GM10266 (cell line): ENCODE results near the gene ZNF709.
"Not testable (repeated sequence)": the region's sequence is repeated elsewhere in the genome, so short reads cannot be mapped to it uniquely, and the experiment has no call there.

Experiments used
- DNase-seq: peaks from one replicate; pipeline ENCODE4 v3.0.0; 2012; ENCODE audit errors: extremely low spot score
- TF ChIP-seq, protein P1 (sequence below): IDR thresholded peaks from 2 replicates; pipeline ENCODE4 v1.5.1; 2012; ENCODE audit warnings: mild to moderate bottlenecking, low read depth; ENCODE audit not compliant: control insufficient read depth, insufficient read depth; ENCODE audit errors: missing control alignments

The ZNF709 gene

DNA sequence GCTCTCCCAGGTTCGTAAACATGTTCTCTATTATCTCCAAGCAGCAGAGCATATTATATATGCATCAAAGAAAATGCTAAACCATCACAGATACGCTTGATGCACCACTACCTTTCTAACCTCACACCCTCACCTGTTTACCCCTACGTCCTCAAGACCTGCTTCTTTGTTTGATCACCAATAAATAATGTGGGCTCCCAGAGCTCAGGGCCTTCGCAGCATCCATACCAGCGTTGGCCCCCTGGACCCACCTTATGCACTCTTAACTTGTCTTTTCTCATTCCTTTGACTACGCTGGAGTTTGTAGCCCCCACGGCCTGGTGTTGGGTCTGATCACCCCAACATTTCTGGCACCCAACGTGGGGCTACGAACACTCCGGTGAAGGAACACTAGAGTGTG, 33.8 kb downstream of the ZNF709 start:
- DNase-seq: no peak
- TF ChIP-seq, protein P1, sequence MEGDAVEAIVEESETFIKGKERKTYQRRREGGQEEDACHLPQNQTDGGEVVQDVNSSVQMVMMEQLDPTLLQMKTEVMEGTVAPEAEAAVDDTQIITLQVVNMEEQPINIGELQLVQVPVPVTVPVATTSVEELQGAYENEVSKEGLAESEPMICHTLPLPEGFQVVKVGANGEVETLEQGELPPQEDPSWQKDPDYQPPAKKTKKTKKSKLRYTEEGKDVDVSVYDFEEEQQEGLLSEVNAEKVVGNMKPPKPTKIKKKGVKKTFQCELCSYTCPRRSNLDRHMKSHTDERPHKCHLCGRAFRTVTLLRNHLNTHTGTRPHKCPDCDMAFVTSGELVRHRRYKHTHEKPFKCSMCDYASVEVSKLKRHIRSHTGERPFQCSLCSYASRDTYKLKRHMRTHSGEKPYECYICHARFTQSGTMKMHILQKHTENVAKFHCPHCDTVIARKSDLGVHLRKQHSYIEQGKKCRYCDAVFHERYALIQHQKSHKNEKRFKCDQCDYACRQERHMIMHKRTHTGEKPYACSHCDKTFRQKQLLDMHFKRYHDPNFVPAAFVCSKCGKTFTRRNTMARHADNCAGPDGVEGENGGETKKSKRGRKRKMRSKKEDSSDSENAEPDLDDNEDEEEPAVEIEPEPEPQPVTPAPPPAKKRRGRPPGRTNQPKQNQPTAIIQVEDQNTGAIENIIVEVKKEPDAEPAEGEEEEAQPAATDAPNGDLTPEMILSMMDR: no peak

- DNase-seq: no peak
- TF ChIP-seq, protein P1: no peak
Observed at GRCh38 chr19:12448808-12449207, 35.8 kb downstream of the ZNF709 start.

- DNase-seq: peak; percentile 89
- TF ChIP-seq, protein P1: no peak
Observed at GRCh38 chr19:12440541-12441316, 43.9 kb downstream of the ZNF709 start, which contains the start of gene ZNF443. ZNF443 (minus strand) TSS chr19:12441021; CDS start chr19:12440914, 107 bp downstream.

- DNase-seq: not testable (repeated sequence)
Observed at GRCh38 chr19:12439686-12440540, 44.7 kb downstream of the ZNF709 start.

DNA sequence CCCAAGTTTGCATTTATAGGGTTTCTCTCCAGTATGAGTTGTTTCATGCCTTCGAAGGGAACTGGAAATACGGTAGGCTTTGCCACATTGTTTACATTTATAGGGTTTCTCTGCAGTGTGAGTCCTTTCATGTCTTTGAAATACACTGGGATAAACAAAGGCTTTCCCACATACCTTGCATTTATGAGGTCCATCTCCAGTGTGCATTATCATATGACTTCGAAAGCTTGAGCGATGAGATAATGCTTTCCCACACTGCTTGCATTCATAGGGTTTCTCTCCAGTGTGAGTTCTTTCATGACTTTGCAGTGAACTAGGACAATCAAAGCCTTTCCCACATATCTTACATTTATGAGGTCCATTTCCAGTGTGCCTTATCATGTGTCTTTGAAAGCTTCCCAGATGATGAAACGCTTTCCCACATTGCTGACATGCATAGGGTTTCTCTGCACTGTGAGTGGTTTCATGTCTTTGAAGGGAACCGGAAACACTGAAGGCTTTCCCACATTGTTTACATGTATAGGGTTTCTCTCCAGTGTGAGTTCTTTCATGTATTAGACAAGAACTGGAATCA, 53.8 kb downstream of the ZNF709 start:
- not testable (repeated sequence) for DNase-seq

DNA sequence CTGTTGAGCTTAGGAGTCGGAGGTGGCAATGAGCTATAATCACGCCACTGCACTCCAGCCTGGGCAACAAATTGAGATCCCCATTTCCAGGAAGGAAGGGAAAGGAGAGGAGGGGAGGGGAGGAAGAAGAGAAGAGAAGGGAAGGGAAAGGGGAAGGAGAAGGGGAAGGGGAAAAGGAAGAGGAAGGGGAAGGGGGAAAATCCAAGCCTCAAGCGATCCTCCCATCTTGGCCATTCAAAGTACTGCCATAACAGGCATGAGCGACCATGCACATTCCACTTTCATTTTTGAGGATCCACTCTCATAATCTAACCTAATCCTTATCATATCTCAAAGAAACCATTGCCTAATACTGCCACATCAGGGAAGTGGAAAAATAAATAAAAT, 58.7 kb downstream of the ZNF709 start:
- TF ChIP-seq, protein P1: no peak
- no peak for DNase-seq

DNA sequence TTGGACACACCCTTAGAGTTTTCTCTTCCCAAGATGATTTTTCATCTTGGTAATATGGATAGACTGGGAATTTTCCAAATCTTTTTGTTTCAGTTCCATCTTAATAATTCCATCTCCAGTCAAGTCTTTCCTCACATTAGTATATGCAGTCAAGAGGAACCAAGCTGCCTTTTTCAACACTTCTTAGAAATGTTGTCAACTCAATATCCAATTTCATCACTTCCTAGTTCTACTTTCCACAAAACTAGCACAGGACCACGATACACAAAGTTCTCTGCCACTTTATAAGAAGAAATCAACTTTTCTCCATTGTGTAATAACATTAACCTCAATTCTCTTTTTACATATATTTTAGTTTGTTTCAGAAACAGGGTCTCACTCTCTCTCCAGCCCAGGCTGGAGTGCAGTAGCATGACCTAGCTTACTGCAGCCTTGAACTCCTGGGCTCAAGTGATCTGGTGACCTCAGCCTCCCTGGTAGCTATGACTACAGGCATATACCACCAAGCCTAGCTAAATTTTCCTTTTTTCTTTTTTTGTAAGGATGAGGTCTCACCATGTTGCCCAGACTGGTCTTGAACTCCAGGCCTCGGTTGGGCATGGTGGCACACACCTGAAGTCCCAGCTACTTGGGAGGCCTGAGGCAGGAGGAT, 59.3 kb downstream of the ZNF709 start:
- DNase-seq: no peak
- TF ChIP-seq, protein P1: no peak

- DNase-seq: not testable (repeated sequence)
Observed at GRCh38 chr19:12417273-12417672, 67.3 kb downstream of the ZNF709 start.
